Stimulated activated CD8-positive, alpha-beta memory T cell treated with anti-CD3 and anti-CD28 coated beads, Interleukin-4, amount 100 ng/mL, for 1 hour (primary cell): ENCODE measurements around the gene PKHD1.

Experiments
- DNase-seq, 2 donors: peaks; one replicate each; pipeline ENCODE4 v3.0.0-alpha.2; 2020; ENCODE audit warnings: low read depth in 2 of 2, low spot score in 1 of 2

PKHD1 gene

GRCh38 chr6:52049252-52050050 is 38.0 kb downstream of the PKHD1 start:
- DNase-seq = no peak

GRCh38 chr6:52046456-52046855 is 41.0 kb downstream of the PKHD1 start:
- no peak for DNase-seq

- DNase-seq = no peak
These were observed 41.9 kb downstream of the PKHD1 start for GRCh38 chr6:52045481-52045880.

GRCh38 chr6:52045033-52045432 is 42.4 kb downstream of the PKHD1 start:
- no peak for DNase-seq

GRCh38 chr6:52042141-52042885 is 45.1 kb downstream of the PKHD1 start:
- DNase-seq = no peak

GRCh38 chr6:52041134-52041533 is 46.3 kb downstream of the PKHD1 start:
- DNase-seq = no peak

GRCh38 chr6:52027699-52028098 is 59.7 kb downstream of the PKHD1 start:
- DNase-seq = no peak

GRCh38 chr6:52024451-52025068 is 62.9 kb downstream of the PKHD1 start:
- no peak for DNase-seq

- DNase-seq = no peak
These were observed 64.7 kb downstream of the PKHD1 start for GRCh38 chr6:52022675-52023074.

GRCh38 chr6:52020945-52021570 is 66.4 kb downstream of the PKHD1 start:
- no peak for DNase-seq

GRCh38 chr6:52019881-52020280 is 67.5 kb downstream of the PKHD1 start:
- DNase-seq = no peak

- DNase-seq = no peak
These were observed 68.3 kb downstream of the PKHD1 start for GRCh38 chr6:52019092-52019491.

GRCh38 chr6:52016915-52017748 is 70.3 kb downstream of the PKHD1 start:
- no peak for DNase-seq

GRCh38 chr6:52015953-52016352 is 71.5 kb downstream of the PKHD1 start:
- DNase-seq = no peak

- DNase-seq = no peak
These were observed 73.0 kb downstream of the PKHD1 start for GRCh38 chr6:52014391-52014790.

GRCh38 chr6:52013035-52013434 is 74.4 kb downstream of the PKHD1 start:
- DNase-seq = no peak

GRCh38 chr6:52012582-52012981 is 74.8 kb downstream of the PKHD1 start:
- no peak for DNase-seq

- no peak for DNase-seq
These were observed 76.6 kb downstream of the PKHD1 start for GRCh38 chr6:52010806-52011205.

- DNase-seq = no peak
These were observed 77.3 kb downstream of the PKHD1 start for GRCh38 chr6:52010145-52010544.

- no peak for DNase-seq
These were observed 77.8 kb downstream of the PKHD1 start for GRCh38 chr6:52009466-52010140.
